GM12872 (cell line): ENCODE results near the gene ELL3.

Experiments used
- CTCF ChIP-seq: IDR thresholded peaks from 3 replicates; pipeline ENCODE4 v1.5.1; 2011; ENCODE audit warnings: low read depth, mild to moderate bottlenecking, low read length, moderate library complexity; ENCODE audit not compliant: insufficient read depth

ELL3 gene

GRCh38 chr15:43800286-43801141, 23.7 kb upstream of the ELL3 start, which contains the start of gene HYPK:
Gene HYPK, plus strand, starts transcription at chr15:43800599. Its CDS starts 24 bp downstream, at chr15:43800623.
- TF ChIP-seq CTCF: no peak

DNA sequence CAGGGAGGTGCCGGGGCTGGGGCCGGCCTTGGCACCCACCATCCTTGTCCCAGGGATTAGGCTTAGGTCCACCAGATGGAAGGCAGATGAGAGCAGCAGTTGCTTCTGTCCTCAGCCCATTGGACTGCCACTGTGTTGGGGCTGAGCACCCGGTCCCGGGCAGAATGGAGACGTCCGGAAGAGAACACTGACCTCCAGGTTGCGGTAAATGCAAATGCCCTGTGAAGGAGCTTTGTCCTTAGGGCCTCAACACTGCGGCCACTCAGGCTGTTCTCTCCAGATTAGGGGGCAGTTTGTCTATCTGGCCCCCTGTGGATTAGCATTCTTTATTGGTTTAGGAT, 23.1 kb upstream of the ELL3 start, which contains the start of gene SERINC4:
SERINC4 (minus strand) TSS at position 276 of the 341 bp plus-strand sequence; CDS start at position 42, 234 bp downstream.
- no peak for TF ChIP-seq CTCF

- TF ChIP-seq CTCF: no peak
These were observed 22.6 kb upstream of the ELL3 start for GRCh38 chr15:43799209-43799944.

GRCh38 chr15:43796566-43796965, 19.8 kb upstream of the ELL3 start:
- TF ChIP-seq CTCF: no peak

DNA sequence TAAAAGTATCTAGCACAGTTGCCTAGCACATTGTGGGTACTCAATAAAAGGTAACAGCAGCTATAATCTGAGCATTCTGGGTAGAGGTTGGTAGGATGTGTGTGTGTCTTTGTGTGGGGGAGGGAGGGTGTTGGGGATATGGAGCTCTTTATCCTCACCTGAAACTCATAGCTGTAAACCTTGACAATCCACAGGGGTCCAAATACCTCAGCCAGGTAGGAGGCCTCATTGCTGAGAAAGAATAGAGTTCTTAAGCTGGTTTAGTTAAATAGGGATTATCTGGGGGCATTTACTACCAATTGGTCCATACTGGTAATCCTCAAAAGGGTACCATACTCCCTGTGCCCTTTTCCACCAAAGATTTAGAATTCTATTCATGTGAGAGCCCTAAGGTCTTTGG, 19.2 kb upstream of the ELL3 start:
- no peak for TF ChIP-seq CTCF

DNA sequence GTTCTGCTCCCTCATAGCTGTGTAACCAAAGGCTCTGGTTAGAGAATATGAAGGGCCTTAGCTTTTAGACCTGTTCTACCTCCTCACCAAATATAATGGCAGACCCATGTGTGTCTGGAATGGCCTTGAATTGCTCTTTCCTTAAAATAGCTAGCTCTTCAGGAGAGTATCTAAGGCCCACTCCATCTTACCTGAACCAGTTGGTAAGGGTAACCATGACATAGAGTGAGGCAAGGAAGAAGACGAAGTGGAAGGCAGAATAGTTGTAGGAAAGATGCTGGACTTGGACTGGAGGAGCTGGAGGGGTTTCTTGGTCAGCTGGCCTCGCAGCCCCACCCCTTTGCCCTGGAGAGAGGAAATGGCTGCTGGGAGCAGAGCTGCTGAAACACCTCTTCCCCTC, 18.4 kb upstream of the ELL3 start:
- TF ChIP-seq CTCF: no peak

DNA sequence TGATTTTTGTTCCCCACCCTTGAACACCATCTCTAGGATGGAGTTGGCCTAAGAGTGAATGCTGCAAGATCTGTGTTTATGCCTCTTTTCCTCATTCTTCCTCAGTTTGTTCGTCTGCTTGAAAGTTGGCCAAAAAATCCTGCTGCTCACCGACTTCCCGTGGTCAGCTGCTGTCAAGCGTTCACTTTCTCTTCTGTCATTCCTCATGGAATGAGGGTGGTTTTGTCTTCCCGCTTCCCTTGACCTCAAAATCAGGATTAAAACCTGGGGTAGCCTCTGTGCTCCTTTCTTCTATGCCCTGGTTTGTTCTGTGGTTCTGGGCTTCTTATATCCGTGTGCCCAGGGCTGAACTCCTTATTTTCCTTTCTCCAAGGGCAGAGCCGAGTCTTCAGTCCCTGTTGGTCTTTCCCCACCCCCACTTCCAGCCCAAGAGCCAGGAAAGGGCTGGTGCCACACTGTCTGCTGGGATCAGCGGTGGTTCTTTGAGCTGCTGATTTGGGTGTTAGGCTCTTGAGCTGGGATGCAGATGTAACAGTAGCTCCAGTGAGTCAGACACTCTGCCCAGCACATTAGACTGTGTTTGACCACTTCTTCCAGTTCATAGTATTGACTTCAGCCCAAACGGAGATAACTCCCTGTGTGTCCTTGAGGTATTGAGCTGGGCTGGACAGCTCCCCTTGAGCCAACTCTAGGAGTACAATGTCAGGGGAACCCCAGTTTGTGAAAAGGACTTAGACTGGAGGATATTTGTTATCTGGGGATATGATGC, 17.7 kb upstream of the ELL3 start:
- no peak for TF ChIP-seq CTCF
